ENCODE results near the gene RPS26. TPM values are rescaled to one million over a fixed set of nuclear protein-coding genes. Genes with fewer than 3 reads are reported as not detected.

RPS26 gene
- total RNA-seq, 1 donor from 2014 or later, result 36.5 TPM

- no peaks in the 10 kb centered on the region for H3K36me3 ChIP-seq (ENCODE audit: control insufficient read depth in 3 of 3, insufficient read depth in 3 of 3, low read length in 3 of 3)
- no peak overlapping the region for H3K27ac ChIP-seq (ENCODE audit: low read depth, low read length)
- peaks cover 11 to 14% (median 14%) of the 10 kb centered on the region in 3 donors for H3K27me3 ChIP-seq (ENCODE audit: control insufficient read depth in 3 of 3, insufficient read depth in 3 of 3, low read length in 3 of 3)
- H3K4me3 ChIP-seq (ENCODE audit: low read length in 3 of 3), result no peak overlapping the region
- no peaks in the 10 kb centered on the region for H3K9me3 ChIP-seq (ENCODE audit: control insufficient read depth in 3 of 3, low read length in 3 of 3)
- H3K9ac ChIP-seq (ENCODE audit: low read depth in 1 of 3, low read length in 3 of 3), result no peak overlapping the region
- peaks cover 12 to 19% (median 15%) of the 10 kb centered on the region in 3 donors for H3K4me1 ChIP-seq (ENCODE audit: control insufficient read depth in 3 of 3, insufficient read depth in 3 of 3, low read length in 3 of 3)
Observed at GRCh38 chr12:56082967-56083366, 41.2 kb downstream of the RPS26 start.

- H3K9me3 ChIP-seq (ENCODE audit: control insufficient read depth in 3 of 3, low read length in 3 of 3), result no peaks in the 10 kb centered on the region
- no peak overlapping the region for H3K4me3 ChIP-seq (ENCODE audit: low read length in 3 of 3)
- H3K27me3 ChIP-seq (ENCODE audit: control insufficient read depth in 3 of 3, insufficient read depth in 3 of 3, low read length in 3 of 3), result peaks cover 10 to 11% (median 10%) of the 10 kb centered on the region in 3 donors
- peaks cover 2 to 6% (median 5%) of the 10 kb centered on the region in 3 donors for H3K4me1 ChIP-seq (ENCODE audit: control insufficient read depth in 3 of 3, insufficient read depth in 3 of 3, low read length in 3 of 3)
- H3K36me3 ChIP-seq (ENCODE audit: control insufficient read depth in 3 of 3, insufficient read depth in 3 of 3, low read length in 3 of 3), result no peaks in the 10 kb centered on the region
- H3K27ac ChIP-seq (ENCODE audit: low read depth, low read length), result no peak overlapping the region
- no peak overlapping the region for H3K9ac ChIP-seq (ENCODE audit: low read depth in 1 of 3, low read length in 3 of 3)
Observed at GRCh38 chr12:56084958-56085543, 43.3 kb downstream of the RPS26 start.

- Histone ChIP-seq H3K9ac (ENCODE audit: low read depth in 1 of 3, low read length in 3 of 3) (no peak overlapping the region), H3K27me3 (ENCODE audit: control insufficient read depth in 3 of 3, insufficient read depth in 3 of 3, low read length in 3 of 3) (peaks cover 1 to 4% (median 3%) of the 10 kb centered on the region in 3 donors), H3K4me1 (ENCODE audit: control insufficient read depth in 3 of 3, insufficient read depth in 3 of 3, low read length in 3 of 3) (peaks cover 0 to 3% (median 0%) of the 10 kb centered on the region in 3 donors), H3K36me3 (ENCODE audit: control insufficient read depth in 3 of 3, insufficient read depth in 3 of 3, low read length in 3 of 3) (no peaks in the 10 kb centered on the region), H3K4me3 (ENCODE audit: low read length in 3 of 3) (no peak overlapping the region), H3K27ac (ENCODE audit: low read depth, low read length) (no peak overlapping the region), H3K9me3 (ENCODE audit: control insufficient read depth in 3 of 3, low read length in 3 of 3) (no peaks in the 10 kb centered on the region)
Observed at GRCh38 chr12:56086096-56086495, 44.4 kb downstream of the RPS26 start.

GRCh38 chr12:56086608-56087007 lies 44.9 kb downstream of the RPS26 start:
- Histone ChIP-seq H3K36me3 (ENCODE audit: control insufficient read depth in 3 of 3, insufficient read depth in 3 of 3, low read length in 3 of 3) (no peaks in the 10 kb centered on the region), H3K27me3 (ENCODE audit: control insufficient read depth in 3 of 3, insufficient read depth in 3 of 3, low read length in 3 of 3) (peaks cover 0 to 2% (median 0%) of the 10 kb centered on the region in 3 donors), H3K9ac (ENCODE audit: low read depth in 1 of 3, low read length in 3 of 3) (no peak overlapping the region), H3K27ac (ENCODE audit: low read depth, low read length) (no peak overlapping the region), H3K4me3 (ENCODE audit: low read length in 3 of 3) (no peak overlapping the region), H3K4me1 (ENCODE audit: control insufficient read depth in 3 of 3, insufficient read depth in 3 of 3, low read length in 3 of 3) (peaks cover 0 to 3% (median 0%) of the 10 kb centered on the region in 3 donors), H3K9me3 (ENCODE audit: control insufficient read depth in 3 of 3, low read length in 3 of 3) (no peaks in the 10 kb centered on the region)

- no peak overlapping the region for H3K4me3 ChIP-seq (ENCODE audit: low read length in 3 of 3)
- H3K9me3 ChIP-seq (ENCODE audit: control insufficient read depth in 3 of 3, low read length in 3 of 3), result no peaks in the 10 kb centered on the region
- no peak overlapping the region for H3K9ac ChIP-seq (ENCODE audit: low read depth in 1 of 3, low read length in 3 of 3)
- peaks cover 0 to 3% (median 0%) of the 10 kb centered on the region in 3 donors for H3K4me1 ChIP-seq (ENCODE audit: control insufficient read depth in 3 of 3, insufficient read depth in 3 of 3, low read length in 3 of 3)
- H3K36me3 ChIP-seq (ENCODE audit: control insufficient read depth in 3 of 3, insufficient read depth in 3 of 3, low read length in 3 of 3), result no peaks in the 10 kb centered on the region
- no peak overlapping the region for H3K27ac ChIP-seq (ENCODE audit: low read depth, low read length)
- H3K27me3 ChIP-seq (ENCODE audit: control insufficient read depth in 3 of 3, insufficient read depth in 3 of 3, low read length in 3 of 3), result no peaks in the 10 kb centered on the region
Observed at GRCh38 chr12:56087220-56087619, 45.5 kb downstream of the RPS26 start.

Other genes starting within 250 kb of the RPS26 start
- 71.5 TPM for gene SARNP, start 224.2 kb upstream of the RPS26 start, total RNA-seq
- 11.0 TPM for gene ORMDL2, start 223.9 kb upstream of the RPS26 start, total RNA-seq
- 33.4 TPM for gene DNAJC14, start 212.3 kb upstream of the RPS26 start, total RNA-seq
- gene MMP19, start 199.0 kb upstream of the RPS26 start, total RNA-seq, result 2.6 TPM
- 16.2 TPM for gene PYM1, start 114.0 kb upstream of the RPS26 start, total RNA-seq
- gene DGKA, start 110.8 kb upstream of the RPS26 start, total RNA-seq, result 6.8 TPM
- gene PMEL, start 75.9 kb upstream of the RPS26 start, total RNA-seq, result 0.52 TPM
- gene CDK2, start 75.1 kb upstream of the RPS26 start, total RNA-seq, result 9.4 TPM
- 34.4 TPM for gene RAB5B, start 67.8 kb upstream of the RPS26 start, total RNA-seq
- 7.8 TPM for gene SUOX, start 44.6 kb upstream of the RPS26 start, total RNA-seq
- 1.6 TPM for gene IKZF4, start 20.9 kb upstream of the RPS26 start, total RNA-seq
- gene ERBB3, start 38.2 kb downstream of the RPS26 start, total RNA-seq, result 154 TPM
- gene PA2G4, start 62.6 kb downstream of the RPS26 start, total RNA-seq, result 53.8 TPM
- gene RPL41, start 74.7 kb downstream of the RPS26 start, total RNA-seq, result 4,392 TPM
- 5.7 TPM for gene ZC3H10, start 76.3 kb downstream of the RPS26 start, total RNA-seq
- gene ESYT1, start 86.3 kb downstream of the RPS26 start, total RNA-seq, result 149 TPM
- gene MYL6B, start 110.7 kb downstream of the RPS26 start, total RNA-seq, result 451 TPM
- gene MYL6, start 116.4 kb downstream of the RPS26 start, total RNA-seq, result 859 TPM
- 43.8 TPM for gene SMARCC2, start 147.6 kb downstream of the RPS26 start, total RNA-seq
- gene RNF41, start 180.0 kb downstream of the RPS26 start, total RNA-seq, result 30.8 TPM
- gene NABP2, start 182.4 kb downstream of the RPS26 start, total RNA-seq, result 14.1 TPM
- not detected for gene SLC39A5, start 188.1 kb downstream of the RPS26 start, total RNA-seq
- gene ANKRD52, start 216.5 kb downstream of the RPS26 start, total RNA-seq, result 6.8 TPM
- gene COQ10A, start 225.0 kb downstream of the RPS26 start, total RNA-seq, result 12.0 TPM